ENCODE measurements around the gene LPAR4. TPM values are rescaled to one million over a fixed set of nuclear protein-coding genes. Genes with fewer than 3 reads are reported as not detected.

The LPAR4 gene
- total and polyA plus RNA-seq, 2 of the 4 experiments (the other 2 are of a cell fraction), result not detected

DNA sequence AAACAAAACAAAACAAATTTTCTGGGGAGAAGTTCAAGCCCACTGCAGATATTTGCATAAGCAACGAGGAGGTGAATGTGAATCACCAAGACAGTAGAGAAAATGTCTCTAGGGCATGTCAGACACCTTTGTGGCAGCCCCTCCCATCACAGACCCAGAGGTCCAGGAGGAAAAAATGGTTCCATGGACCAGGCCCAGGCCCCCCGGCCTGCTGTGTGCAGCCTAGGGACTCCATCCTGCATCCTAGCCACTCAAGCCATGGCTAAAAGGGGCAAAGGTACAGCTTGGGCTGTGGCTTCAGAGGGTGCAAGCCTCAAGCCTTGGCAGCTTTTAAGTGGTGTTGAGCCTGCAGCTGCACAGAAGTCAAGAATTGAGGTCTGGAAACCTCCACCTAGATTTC is 54.0 kb downstream of the LPAR4 start:
- Histone ChIP-seq H3K14ac (replicated peaks; ENCODE audit: low read depth, low read length) (no peak overlapping the region), H3K27ac (ENCODE audit: insufficient read depth, low read length) (no peak overlapping the region), H2BK20ac (ENCODE audit: low read depth, low read length) (no peak overlapping the region), H3K23ac (ENCODE audit: low read depth, low read length) (no peak overlapping the region), H3K56ac (ENCODE audit: extremely low read depth, insufficient read depth, low read length) (no peak overlapping the region), H2BK15ac (ENCODE audit: low read depth, low read length) (no peak overlapping the region), H3K9ac (ENCODE audit: low read depth, low read length) (no peak overlapping the region), H3K4me2 (ENCODE audit: low read depth, low read length) (no peak overlapping the region), H2AK9ac (replicated peaks; ENCODE audit: low read depth, low read length, poor library complexity) (no peak overlapping the region), H3K27me3 (ENCODE audit: control insufficient read depth, insufficient read depth, low read length) (no peaks in the 10 kb centered on the region), H3K4me3 (ENCODE audit: insufficient read depth, low read depth, low read length) (no peak overlapping the region), H3K4ac (ENCODE audit: low read depth, low read length) (no peak overlapping the region), H3K4me1 (ENCODE audit: control insufficient read depth, insufficient read depth, low read length) (no peaks in the 10 kb centered on the region), H4K8ac (ENCODE audit: low read depth in 2 of 2, low read length in 2 of 2) (no peak overlapping the region), H3K9me3 (ENCODE audit: control insufficient read depth, insufficient read depth, low read length) (no peaks in the 10 kb centered on the region), H2AK5ac (ENCODE audit: low read depth, low read length) (no peak overlapping the region), H4K91ac (ENCODE audit: insufficient read depth, low read depth, low read length) (no peak overlapping the region), H3K9me1 (ENCODE audit: insufficient read depth, low read length) (no peaks in the 10 kb centered on the region), H2AFZ (replicated peaks; ENCODE audit: low read length, poor library complexity) (no peak overlapping the region), H2BK5ac (ENCODE audit: low read depth, low read length, poor library complexity, severe bottlenecking) (no peak overlapping the region), H3K36me3 (ENCODE audit: control insufficient read depth, insufficient read depth, low read length) (no peaks in the 10 kb centered on the region), H3K79me1 (ENCODE audit: low read depth in 1 of 2, low read length in 2 of 2) (no peaks in the 10 kb centered on the region), H3K18ac (ENCODE audit: low read depth, low read length) (no peak overlapping the region), H4K5ac (ENCODE audit: low read depth, low read length) (no peak overlapping the region), H2BK120ac (ENCODE audit: low read depth, low read length) (no peak overlapping the region), H4K20me1 (ENCODE audit: insufficient read depth, low read length) (no peaks in the 10 kb centered on the region)
- DNase-seq (no peak), ATAC-seq (ENCODE audit: low read depth) (no peak)
- dilution Hi-C loops (cut with HindIII; ENCODE audit: low sequenced_read_pairs, unreplicated experiment), result no loop called here
- intact Hi-C loops (cut with micrococcal nuclease), result no loop called here
- ChIA-PET CTCF (no interaction called here), POLR2A (ENCODE audit: unreplicated experiment) (no interaction called here)
- no peak for TF ChIP-seq CHD1 (IDR thresholded peaks at IDR 0.05; ENCODE audit: low read depth, low read length)
- no peak for TF ChIP-seq POLR2A (IDR thresholded peaks at IDR 0.05; ENCODE audit: low read depth, low read length)
- TF ChIP-seq MXI1 (IDR thresholded peaks at IDR 0.05; ENCODE audit: borderline replicate concordance, low read depth, low read length), result no peak
- no peak for TF ChIP-seq RAD21 (IDR thresholded peaks at IDR 0.05; ENCODE audit: low read length)
- TF ChIP-seq, protein P1, sequence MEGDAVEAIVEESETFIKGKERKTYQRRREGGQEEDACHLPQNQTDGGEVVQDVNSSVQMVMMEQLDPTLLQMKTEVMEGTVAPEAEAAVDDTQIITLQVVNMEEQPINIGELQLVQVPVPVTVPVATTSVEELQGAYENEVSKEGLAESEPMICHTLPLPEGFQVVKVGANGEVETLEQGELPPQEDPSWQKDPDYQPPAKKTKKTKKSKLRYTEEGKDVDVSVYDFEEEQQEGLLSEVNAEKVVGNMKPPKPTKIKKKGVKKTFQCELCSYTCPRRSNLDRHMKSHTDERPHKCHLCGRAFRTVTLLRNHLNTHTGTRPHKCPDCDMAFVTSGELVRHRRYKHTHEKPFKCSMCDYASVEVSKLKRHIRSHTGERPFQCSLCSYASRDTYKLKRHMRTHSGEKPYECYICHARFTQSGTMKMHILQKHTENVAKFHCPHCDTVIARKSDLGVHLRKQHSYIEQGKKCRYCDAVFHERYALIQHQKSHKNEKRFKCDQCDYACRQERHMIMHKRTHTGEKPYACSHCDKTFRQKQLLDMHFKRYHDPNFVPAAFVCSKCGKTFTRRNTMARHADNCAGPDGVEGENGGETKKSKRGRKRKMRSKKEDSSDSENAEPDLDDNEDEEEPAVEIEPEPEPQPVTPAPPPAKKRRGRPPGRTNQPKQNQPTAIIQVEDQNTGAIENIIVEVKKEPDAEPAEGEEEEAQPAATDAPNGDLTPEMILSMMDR (conservative IDR thresholded peaks at IDR 0.05; ENCODE audit: low read depth, low read length), result no peak
- TF ChIP-seq RCOR1 (IDR thresholded peaks at IDR 0.05; ENCODE audit: insufficient replicate concordance, low read length), result no peak
- no peak for TF ChIP-seq FOS (IDR thresholded peaks at IDR 0.05; ENCODE audit: low read depth, low read length)
- TF ChIP-seq CEBPB (IDR thresholded peaks at IDR 0.05; ENCODE audit: low read depth, low read length), result no peak
- TF ChIP-seq NFE2L2 (IDR thresholded peaks at IDR 0.05; ENCODE audit: low read depth, low read length), result no peak
- no peak for TF ChIP-seq USF2 (IDR thresholded peaks at IDR 0.05; ENCODE audit: low read depth, low read length)
- no peak for TF ChIP-seq ELK1 (IDR thresholded peaks at IDR 0.05; ENCODE audit: borderline replicate concordance, low read depth, low read length)
- TF ChIP-seq MAFK (IDR thresholded peaks at IDR 0.05; ENCODE audit: low read depth, low read length), result no peak
- no peak for TF ChIP-seq SMC3 (IDR thresholded peaks at IDR 0.05; ENCODE audit: low read depth, low read length)
- TF ChIP-seq RFX5 (IDR thresholded peaks at IDR 0.05; ENCODE audit: low read depth, low read length), result no peak
- no peak for TF ChIP-seq BHLHE40 (IDR thresholded peaks at IDR 0.05; ENCODE audit: low read depth, low read length)
- no peak for TF ChIP-seq MAZ (IDR thresholded peaks at IDR 0.05; ENCODE audit: borderline replicate concordance, low read depth, low read length)
- in situ Hi-C loops (cut with MboI; ENCODE audit: low sequenced_read_pairs), result no loop called here
- WGBS, 2 experiments (ENCODE audit: extremely low coverage in 2 of 2, insufficient read length in 1 of 2), result no CpG with 5 or more reads among the region's 2 CpGs
- BruUV-seq (replicated peaks), result no TSS peak

Data from IMR-90 (cell line).